PC-3 (cell line): ENCODE results near the gene UBXN6.

Experiments used
- EZH2 ChIP-seq: fragments of 300-600 bp; sonication (generic); IDR thresholded peaks from one replicate; pipeline ENCODE4 v1.6.1; 2017; ENCODE audit warnings: antibody characterized with exemption, mild to moderate bottlenecking, low read length; ENCODE audit not compliant: unreplicated experiment
- EZH2phosphoT487 ChIP-seq: fragments of 300-600 bp; sonication (generic); IDR thresholded peaks from 2 replicates; pipeline ENCODE4 v1.6.1; 2018; ENCODE audit warnings: mild to moderate bottlenecking, antibody characterized with exemption, low read length, borderline replicate concordance
- TF ChIP-seq, protein P1 (sequence below): fragments of 300-600 bp; sonication (generic); conservative IDR thresholded peaks from 2 replicates; pipeline ENCODE4 v1.5.1; 2017; ENCODE audit warnings: antibody characterized with exemption, low read depth, mild to moderate bottlenecking, low read length

DNA sequence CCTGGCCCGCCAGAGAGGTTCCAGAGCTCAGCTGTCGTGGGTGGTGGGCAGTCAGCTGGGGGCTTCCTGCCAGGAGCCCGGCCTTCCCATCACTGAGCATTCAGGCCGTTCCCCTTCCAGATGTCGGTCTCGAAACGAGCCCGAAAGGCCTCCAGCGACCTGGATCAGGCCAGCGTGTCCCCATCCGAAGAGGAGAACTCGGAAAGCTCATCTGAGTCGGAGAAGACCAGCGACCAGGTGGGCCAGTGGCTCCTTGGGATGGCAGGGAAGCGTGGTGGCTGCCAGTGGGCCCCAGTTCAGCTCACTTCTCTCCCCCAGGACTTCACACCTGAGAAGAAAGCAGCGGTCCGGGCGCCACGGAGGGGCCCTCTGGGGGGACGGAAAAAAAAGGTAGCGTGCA, 33.9 kb upstream of the UBXN6 start:
- TF ChIP-seq, protein P1, sequence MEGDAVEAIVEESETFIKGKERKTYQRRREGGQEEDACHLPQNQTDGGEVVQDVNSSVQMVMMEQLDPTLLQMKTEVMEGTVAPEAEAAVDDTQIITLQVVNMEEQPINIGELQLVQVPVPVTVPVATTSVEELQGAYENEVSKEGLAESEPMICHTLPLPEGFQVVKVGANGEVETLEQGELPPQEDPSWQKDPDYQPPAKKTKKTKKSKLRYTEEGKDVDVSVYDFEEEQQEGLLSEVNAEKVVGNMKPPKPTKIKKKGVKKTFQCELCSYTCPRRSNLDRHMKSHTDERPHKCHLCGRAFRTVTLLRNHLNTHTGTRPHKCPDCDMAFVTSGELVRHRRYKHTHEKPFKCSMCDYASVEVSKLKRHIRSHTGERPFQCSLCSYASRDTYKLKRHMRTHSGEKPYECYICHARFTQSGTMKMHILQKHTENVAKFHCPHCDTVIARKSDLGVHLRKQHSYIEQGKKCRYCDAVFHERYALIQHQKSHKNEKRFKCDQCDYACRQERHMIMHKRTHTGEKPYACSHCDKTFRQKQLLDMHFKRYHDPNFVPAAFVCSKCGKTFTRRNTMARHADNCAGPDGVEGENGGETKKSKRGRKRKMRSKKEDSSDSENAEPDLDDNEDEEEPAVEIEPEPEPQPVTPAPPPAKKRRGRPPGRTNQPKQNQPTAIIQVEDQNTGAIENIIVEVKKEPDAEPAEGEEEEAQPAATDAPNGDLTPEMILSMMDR = no peak
- TF ChIP-seq EZH2 (no peak), EZH2phosphoT487 (no peak)
